ENCODE data around the gene PLAC8.
"Not testable (repeated sequence)": the region's sequence is repeated elsewhere in the genome, so short reads cannot be mapped to it uniquely, and the experiment has no call there.

Gene PLAC8

DNA sequence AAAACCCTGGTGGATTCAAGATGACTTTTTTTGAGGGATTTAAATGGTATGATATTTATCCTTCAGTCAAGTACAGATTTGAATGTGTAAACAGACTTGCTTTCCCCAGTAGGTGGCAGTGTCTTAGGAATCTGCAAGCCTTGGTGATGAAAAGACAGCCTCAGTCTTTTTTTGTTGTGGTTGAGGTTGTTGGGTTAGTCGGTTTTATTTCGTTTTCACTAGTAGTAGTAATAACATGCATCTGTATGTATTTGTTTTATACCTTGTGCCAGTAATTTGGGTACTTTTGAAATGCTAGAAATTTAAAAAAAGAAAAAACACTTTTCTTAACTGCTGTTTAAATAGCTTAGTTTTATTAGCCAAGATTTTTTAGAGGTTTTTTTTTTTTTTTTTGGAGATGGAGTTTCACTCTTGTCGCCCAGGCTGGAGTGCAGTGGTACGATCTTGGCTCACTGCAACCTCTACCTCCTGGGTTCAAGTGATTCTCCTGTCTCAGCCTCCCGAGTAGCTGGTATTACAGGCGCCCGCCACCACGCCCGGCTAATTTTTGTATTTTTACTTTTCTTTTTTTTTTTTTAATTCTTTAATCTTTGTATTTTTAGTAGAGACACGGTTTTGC, 40.3 kb downstream of the PLAC8 start:
- peak in 1 of 2 donors; percentile 33 for DNase-seq (ENCODE audit: low read depth in 2 of 2)

DNA sequence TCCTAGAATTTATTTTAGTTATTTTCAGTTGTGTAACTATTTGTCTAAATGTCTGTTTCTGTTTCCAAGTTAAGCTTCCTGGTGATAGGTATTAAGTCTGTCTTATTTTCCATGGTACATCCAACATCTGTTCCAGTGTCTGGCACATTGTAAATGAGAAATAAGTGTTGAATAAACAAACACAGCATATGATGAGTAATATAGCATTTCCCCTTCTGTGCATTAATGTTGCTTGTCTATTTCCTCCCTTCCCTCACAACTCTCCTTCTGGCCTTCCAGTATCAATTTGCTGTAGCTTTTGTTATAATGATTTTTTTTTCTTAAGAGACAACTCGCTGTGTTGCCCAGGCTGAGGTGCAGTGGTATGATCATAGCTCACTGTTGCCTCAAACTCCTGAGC, 43.4 kb downstream of the PLAC8 start:
- DNase-seq (ENCODE audit: low read depth in 2 of 2): no peak

DNA sequence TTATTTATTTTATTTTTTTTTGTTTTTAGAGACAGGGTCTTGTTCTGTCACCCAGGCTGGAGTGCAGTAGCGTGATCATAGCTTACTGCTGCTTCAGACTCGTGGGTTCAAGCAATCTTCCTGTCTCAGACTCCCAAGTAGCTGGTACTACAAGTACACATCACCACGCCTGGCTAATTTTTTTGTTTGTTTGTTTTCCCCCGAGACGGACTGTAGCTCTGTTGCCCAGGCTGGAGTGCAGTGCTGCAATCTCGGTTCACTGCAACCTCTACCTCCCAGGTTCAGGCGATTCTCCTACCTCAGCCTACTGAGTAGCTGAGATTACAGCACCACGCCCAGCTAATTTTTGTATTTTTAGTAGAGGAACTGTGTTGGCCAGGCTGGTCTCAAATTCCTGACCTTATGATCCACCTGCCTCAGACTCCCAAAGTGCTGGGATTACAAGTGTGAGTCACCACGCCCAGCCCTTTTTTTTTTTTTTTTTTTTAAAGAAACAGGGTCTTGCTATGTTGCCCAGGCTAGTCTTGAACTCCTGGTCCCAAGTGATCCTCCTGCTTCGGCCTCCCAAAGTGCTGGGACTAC, 47.4 kb downstream of the PLAC8 start:
- no peak for DNase-seq (ENCODE audit: low read depth in 2 of 2)

DNA sequence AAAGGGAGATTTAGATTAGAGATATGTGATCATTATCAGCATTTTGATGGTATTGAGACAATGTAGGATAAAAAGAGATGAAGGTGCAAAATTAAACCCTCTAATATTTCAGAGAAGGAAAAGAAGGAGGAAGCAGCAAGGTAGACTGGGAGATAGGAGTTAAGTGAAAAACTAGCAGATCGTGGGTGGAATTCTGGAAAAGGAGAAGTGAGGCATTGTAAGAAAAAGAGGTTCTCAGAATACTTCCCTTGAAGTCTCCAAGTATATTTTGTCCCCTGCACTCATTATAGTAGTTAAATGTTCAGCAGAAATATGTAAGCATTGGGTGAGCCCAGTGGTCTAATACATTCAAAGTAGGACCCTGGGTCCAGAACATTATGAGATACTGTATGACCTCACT, 49.3 kb downstream of the PLAC8 start:
- no peak for DNase-seq (ENCODE audit: low read depth in 2 of 2)

DNA sequence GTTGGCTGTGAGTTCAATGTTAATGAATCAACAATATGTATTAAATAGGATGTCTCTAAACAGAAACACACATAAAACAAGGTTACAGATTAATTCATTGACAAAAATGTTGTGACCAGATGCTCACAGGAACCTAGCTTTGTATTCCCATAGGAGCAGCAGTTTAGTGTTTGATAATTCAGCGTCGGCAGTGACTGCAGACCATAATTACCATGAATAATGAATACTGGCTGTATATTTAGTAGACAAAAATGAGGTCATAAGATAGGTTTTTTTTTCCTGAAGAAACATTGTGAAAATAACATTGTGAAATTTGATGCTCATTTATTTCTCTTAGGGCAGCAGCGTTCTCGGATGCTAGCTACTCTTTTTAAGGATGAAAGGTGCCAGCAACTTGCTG, 51.8 kb downstream of the PLAC8 start:
- no peak for DNase-seq (ENCODE audit: low read depth in 2 of 2)

DNA sequence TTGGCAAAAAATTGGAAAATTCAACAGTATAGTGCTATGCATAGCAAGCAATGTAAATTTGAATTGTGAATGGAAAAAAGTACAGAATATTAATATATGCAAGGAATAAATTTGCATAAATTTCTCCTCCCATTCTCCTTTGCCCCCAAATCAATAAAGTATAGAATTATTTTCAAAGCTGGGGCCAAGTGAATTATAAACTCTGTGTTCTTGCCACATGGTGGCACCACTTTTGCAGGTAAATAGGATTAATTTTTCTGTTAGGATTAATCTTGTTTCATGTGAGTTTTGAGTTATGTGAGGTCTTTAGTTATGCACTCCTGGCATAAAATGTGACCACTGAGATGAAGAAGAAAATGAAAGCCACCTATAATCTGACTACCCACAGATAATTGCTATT, 59.6 kb downstream of the PLAC8 start:
- no peak for DNase-seq (ENCODE audit: low read depth in 2 of 2)

DNA sequence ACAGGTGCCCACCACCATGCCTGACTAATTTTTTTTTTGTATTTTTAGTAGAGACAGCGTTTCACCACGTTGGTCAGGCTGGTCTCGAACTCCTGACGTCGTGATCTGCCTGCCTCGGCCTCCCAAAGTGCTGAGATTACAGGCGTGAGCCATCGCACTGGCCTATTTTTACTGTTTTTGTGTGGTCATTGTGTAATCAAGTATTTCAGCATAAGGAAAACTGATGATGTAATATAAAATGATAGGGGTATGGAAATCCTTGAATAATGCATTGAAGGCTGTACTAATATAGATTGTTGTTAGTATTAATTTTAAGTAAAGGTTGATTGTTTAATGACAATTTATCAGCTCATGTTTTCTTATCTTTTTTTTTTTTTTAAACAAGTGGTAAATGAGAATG, 65.7 kb downstream of the PLAC8 start:
- not testable (repeated sequence) for DNase-seq (ENCODE audit: low read depth in 2 of 2)

DNA sequence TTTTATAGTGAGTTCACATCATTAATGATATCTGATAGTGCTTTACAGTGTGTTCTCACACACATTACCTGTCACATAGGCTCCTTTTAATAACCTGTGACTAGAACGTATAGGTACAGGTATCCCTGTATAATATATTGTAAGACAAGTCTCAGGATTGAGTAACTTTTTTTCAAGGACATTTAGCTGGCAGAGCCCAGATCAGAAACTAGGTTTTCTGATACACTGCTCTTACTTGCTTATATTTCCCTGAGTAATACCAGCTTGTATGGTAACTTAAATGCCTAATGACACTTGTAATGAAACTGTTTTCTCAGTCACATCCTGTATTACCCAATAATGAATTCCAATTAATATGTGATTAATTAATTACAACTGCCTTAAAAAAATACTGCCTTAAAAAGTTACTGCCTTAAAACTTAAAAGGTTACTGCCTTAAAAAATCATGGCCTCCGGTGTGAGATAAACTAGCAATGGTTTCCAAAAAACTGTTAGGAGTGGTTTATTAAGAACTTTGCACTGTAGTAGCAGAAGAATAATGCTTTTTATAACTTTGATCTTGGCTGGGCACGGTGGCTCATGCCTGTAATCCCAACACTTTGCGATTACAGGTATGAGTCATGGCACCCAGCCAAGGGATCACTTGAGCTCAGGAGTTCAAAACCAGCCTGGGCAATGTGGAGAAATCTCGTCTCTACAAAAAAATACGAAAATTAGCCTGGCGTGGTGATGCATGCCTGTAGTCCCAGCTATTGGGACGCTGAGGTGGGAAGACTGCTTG, 67.6 kb downstream of the PLAC8 start:
- no peak for DNase-seq (ENCODE audit: low read depth in 2 of 2)

DNA sequence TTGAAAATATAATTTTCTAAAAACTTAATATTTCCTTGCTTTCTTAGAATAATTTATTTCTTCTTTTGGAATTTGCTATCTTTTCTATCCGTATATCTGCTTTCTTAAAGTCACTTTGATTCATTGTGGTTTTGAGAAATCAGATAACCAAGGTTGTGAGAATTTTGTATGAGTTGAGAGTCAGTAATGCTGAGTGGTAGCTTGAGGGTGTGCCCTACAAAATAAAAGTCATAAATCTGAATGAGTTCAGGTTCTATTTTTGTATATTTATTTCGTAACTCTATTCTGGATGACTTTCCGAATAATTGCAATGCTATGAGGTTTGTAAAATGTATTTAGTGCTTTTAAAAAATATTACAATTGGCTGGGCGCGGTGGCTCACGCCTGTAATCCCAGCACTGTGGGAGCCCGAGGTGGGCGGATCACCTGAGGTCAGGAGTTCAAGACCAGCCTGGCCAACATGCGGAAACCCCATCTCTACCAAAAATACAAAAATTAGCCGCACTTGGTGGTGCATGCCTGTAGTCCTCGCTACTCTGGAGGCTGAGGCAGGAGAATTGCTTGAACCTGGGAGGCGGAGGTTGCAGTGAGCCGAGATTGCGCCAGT, 70.6 kb downstream of the PLAC8 start:
- no peak for DNase-seq (ENCODE audit: low read depth in 2 of 2)

DNA sequence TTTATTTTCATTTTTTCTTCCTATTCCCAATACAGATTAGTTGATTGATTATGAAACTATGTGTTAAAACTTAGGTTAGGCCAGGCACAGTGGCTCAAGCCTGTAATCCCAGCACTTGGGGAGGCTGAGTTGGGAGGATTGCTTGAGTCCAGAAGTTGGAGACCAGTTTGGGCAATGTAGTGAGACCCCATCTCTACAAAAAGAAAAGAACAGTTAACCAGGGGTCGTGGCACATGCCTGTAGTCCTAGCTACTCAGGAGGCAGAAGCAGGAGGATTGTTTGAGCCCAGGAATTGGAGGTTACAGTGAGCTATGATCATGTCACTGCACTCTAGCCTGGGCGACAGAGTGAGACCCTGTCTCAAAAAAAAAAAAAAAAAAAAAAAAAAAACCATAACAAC, 71.4 kb downstream of the PLAC8 start:
- not testable (repeated sequence) for DNase-seq (ENCODE audit: low read depth in 2 of 2)

DNA sequence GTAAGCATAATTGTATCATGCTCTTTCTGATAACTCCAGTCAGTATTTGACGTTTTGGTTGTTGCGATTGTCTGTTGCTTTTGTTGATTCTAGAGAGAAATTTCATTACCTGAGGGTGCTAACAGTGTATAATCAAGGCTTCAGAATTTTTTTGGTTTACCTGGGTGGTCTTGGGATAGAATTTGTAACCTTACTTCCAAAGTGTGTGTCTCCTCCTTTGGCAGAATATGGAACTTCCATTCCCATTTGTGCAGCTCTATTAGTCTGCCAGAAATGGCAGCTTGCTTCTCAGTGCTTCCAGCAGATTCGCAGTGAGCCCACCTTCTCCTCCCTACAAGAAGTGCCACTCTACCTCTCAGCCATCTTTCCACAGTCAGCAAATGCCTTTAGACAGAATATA, 74.3 kb downstream of the PLAC8 start:
- no peak for DNase-seq (ENCODE audit: low read depth in 2 of 2)

Measured in stimulated activated CD8-positive, alpha-beta memory T cell treated with anti-CD3 and anti-CD28 coated beads, Interleukin-2, amount 100 ng/mL, for 1 hour (primary cell).